ENCODE measurements around the gene PLA2G2C. TPM values are rescaled to one million over a fixed set of nuclear protein-coding genes. Genes with fewer than 3 reads are reported as not detected.

PLA2G2C gene
- total and polyA plus RNA-seq, 2 of the 8 experiments (the other 6 are each of a cell fraction or from before 2014, with no cell fraction given), result not detected

- Histone ChIP-seq H2AFZ (ENCODE audit: low read length) (no peak overlapping the region), H3K56ac (replicated peaks; ENCODE audit: insufficient read length, low read depth, low read length) (no peak overlapping the region), H2BK120ac (replicated peaks; ENCODE audit: low read depth, low read length) (no peak overlapping the region), H2BK20ac (ENCODE audit: low read length) (no peak overlapping the region), H4K20me1 (replicated peaks in 1 of 2; ENCODE audit: control insufficient read depth in 1 of 2, insufficient read depth in 2 of 2, low read length in 2 of 2) (no peaks in the 10 kb centered on the region), H2BK12ac (ENCODE audit: low read depth, low read length) (no peak overlapping the region), H3K4me1 (replicated peaks in 1 of 4; ENCODE audit: control insufficient read depth in 3 of 4, insufficient read depth in 4 of 4, low read length in 3 of 4) (no peaks in the 10 kb centered on the region; a peak in 1 of 7 replicates), H3K14ac (ENCODE audit: insufficient read length) (no peak overlapping the region), H3K23ac (ENCODE audit: insufficient read length) (no peak overlapping the region), H4K8ac (ENCODE audit: extremely low read depth, insufficient read depth, low read length) (peak overlapping the region; percentile 58), H3K79me1 (ENCODE audit: low read depth, low read length) (no peaks in the 10 kb centered on the region), H3K9ac (replicated peaks in 1 of 4; ENCODE audit: extremely low read depth in 1 of 4, low read depth in 3 of 4, low read length in 3 of 4) (no peak overlapping the region), H3K9me3 (ENCODE audit: insufficient read depth in 2 of 2, low read depth in 1 of 2, low read length in 1 of 2) (no peaks in the 10 kb centered on the region; a peak in 1 of 4 replicates), H3K18ac (ENCODE audit: extremely low read depth, low read length) (no peak overlapping the region), H3K4me3 (ENCODE audit: extremely low read depth in 1 of 4, insufficient read depth in 2 of 4, low read depth in 3 of 4, low read length in 4 of 4) (no peak overlapping the region), H3K23me2 (ENCODE audit: low read depth, low read length) (peaks cover 3% of the 10 kb centered on the region; the same call in 1 of the 2 replicates), H3K4me2 (ENCODE audit: insufficient read depth in 1 of 2, low read depth in 2 of 2, low read length in 2 of 2) (no peak overlapping the region), H2AK5ac (ENCODE audit: low read depth, low read length) (no peak overlapping the region), H3K4ac (replicated peaks; ENCODE audit: insufficient read length, low read depth, low read length) (no peak overlapping the region), H3K27ac (ENCODE audit: low read depth, low read length) (no peak overlapping the region), H3K79me2 (ENCODE audit: control insufficient read depth in 1 of 2, insufficient read depth in 2 of 2, low read length in 2 of 2) (no peaks in the 10 kb centered on the region), H4K91ac (replicated peaks; ENCODE audit: insufficient read length, low read length) (no peak overlapping the region), H3K27me3 (replicated peaks in 1 of 4; ENCODE audit: control insufficient read depth in 3 of 4, extremely low read depth in 1 of 4, insufficient read depth in 3 of 4, low read length in 3 of 4) (no peaks in the 10 kb centered on the region), H4K5ac (ENCODE audit: insufficient read length, low read depth, low read length) (no peak overlapping the region), H3K36me3 (ENCODE audit: control insufficient read depth in 2 of 4, insufficient read depth in 4 of 4, low read length in 3 of 4) (no peaks in the 10 kb centered on the region), H2BK15ac (ENCODE audit: low read length) (no peak overlapping the region), H2BK5ac (ENCODE audit: low read depth, low read length) (no peak overlapping the region)
- FAIRE-seq (no peak), DNase-seq (ENCODE audit: low read depth in 1 of 2, low spot score in 2 of 2) (no peak)
- 85% methylated on average over 13 of the region's 13 CpGs; no CpG with 5 or more reads in 1 of the 2 experiments for WGBS, 2 experiments (ENCODE audit: extremely low coverage in 1 of 2, insufficient coverage in 1 of 2, insufficient read length in 1 of 2, insufficient replicate concordance in 2 of 2, low coverage in 1 of 2, low lambda C conversion rate in 2 of 2, missing lambda C conversion rate in 1 of 2)
- ChIA-PET CTCF (ENCODE audit: partially characterized antibody) (interaction anchor here (0.5 to 13.0 kb wide), 8 partner anchors 10 to 223 kb away, joined by 3 to 127 read pairs (median 4); partner anchors contain the start of gene PLA2G2E), POLR2A (ENCODE audit: partially characterized antibody) (no interaction called here)
- TF ChIP-seq SAP30 (IDR thresholded peaks at IDR 0.05; ENCODE audit: insufficient read depth, insufficient replicate concordance, low read length) (no peak), TAF7 (optimal IDR thresholded peaks at IDR 0.05; ENCODE audit: borderline replicate concordance, low read depth, low read length) (no peak)
Measured at GRCh38 chr1:20142001-20142710, 44.2 kb downstream of the PLA2G2C start.

All from H1 (cell line).